Left hindlimb (tissue), 1 donor: ENCODE results near the gene CEP97.

Source experiments
- DNase-seq: peaks from one replicate; pipeline ENCODE4 v3.0.0-alpha.2; 2018

Gene CEP97

GRCh38 chr3:101816215-101817149, 92.1 kb downstream of the CEP97 start:
- no peak for DNase-seq

- DNase-seq = no peak
Measured at GRCh38 chr3:101817992-101818391, 93.6 kb downstream of the CEP97 start.

GRCh38 chr3:101819649-101820206, 95.3 kb downstream of the CEP97 start:
- no peak for DNase-seq
